A673 (cell line): ENCODE data around the gene RUNX2. TPM values are rescaled to one million over a fixed set of nuclear protein-coding genes. Genes with fewer than 3 reads are reported as not detected.

Source experiments
- BruUV-seq: library from RNA; stranded (reverse); fragments of 400-500 nt; replicated peaks from 2 replicates; lab custom pipeline; 2021; lab: Mats Ljungman, UMichigan
- CTCF ChIA-PET: fragments of 300-600 bp; sonication (Branson Sonifier 250); formaldehyde crosslinking; loops from one replicate; lab custom pipeline; 2022; ENCODE audit warnings: antibody characterized with exemption; lab: Charles Lee
- POLR2A ChIA-PET: fragments of 300-600 bp; sonication (Branson Sonifier 250); formaldehyde crosslinking; loops from one replicate; lab custom pipeline; 2022; ENCODE audit warnings: antibody characterized with exemption; ENCODE audit not compliant: low non-redundant PET; lab: Charles Lee
- DNase-seq: peaks from one replicate; pipeline ENCODE4 v3.0.0-alpha.2; 2015; ENCODE audit warnings: low spot score
- H3K27ac ChIP-seq: fragments of 200-600 bp; sonication (generic); 2 replicates; pipeline ENCODE4 v1.5.1; 2016; ENCODE audit warnings: mixed run types, low read depth, mild to moderate bottlenecking, mixed read lengths, antibody characterized with exemption, low read length; ENCODE audit not compliant: poor library complexity, severe bottlenecking
- H3K27me3 ChIP-seq: fragments of 200-600 bp; sonication (generic); replicated peaks from 2 replicates; pipeline ENCODE4 v1.6.1; 2017; ENCODE audit warnings: mixed run types, low read depth, mild to moderate bottlenecking, mixed read lengths, antibody characterized with exemption, low read length; ENCODE audit not compliant: insufficient read depth, poor library complexity
- H3K36me3 ChIP-seq: fragments of 200-600 bp; sonication (generic); 2 replicates; pipeline ENCODE4 v1.6.1; 2016; ENCODE audit warnings: mixed run types, mild to moderate bottlenecking, mixed read lengths, antibody characterized with exemption, low read length; ENCODE audit not compliant: insufficient read depth, poor library complexity, severe bottlenecking
- H3K4me1 ChIP-seq: fragments of 200-600 bp; sonication (generic); 2 replicates; pipeline ENCODE4 v1.6.1; 2017; ENCODE audit warnings: mixed run types, mild to moderate bottlenecking, mixed read lengths, antibody characterized with exemption, low read length; ENCODE audit not compliant: insufficient read depth, poor library complexity, severe bottlenecking
- H3K4me3 ChIP-seq: fragments of 200-600 bp; sonication (generic); 2 replicates; pipeline ENCODE4 v1.5.1; 2016; ENCODE audit warnings: low read depth, mixed run types, mild to moderate bottlenecking, mixed read lengths, low read length; ENCODE audit not compliant: poor library complexity, severe bottlenecking
- H3K9me3 ChIP-seq: fragments of 200-600 bp; sonication (generic); 2 replicates; pipeline ENCODE4 v1.6.1; 2016; ENCODE audit warnings: mixed run types, low read depth, mild to moderate bottlenecking, mixed read lengths, antibody characterized with exemption, low read length; ENCODE audit not compliant: poor library complexity, severe bottlenecking
- CTCF ChIP-seq: fragments of 300-800, 200-600 bp; sonication (generic); conservative IDR thresholded peaks from 2 replicates; pipeline ENCODE4 v1.5.1; 2017; ENCODE audit warnings: low read depth, mild to moderate bottlenecking, antibody characterized with exemption, low read length, moderate library complexity, mixed read lengths
- EZH2 ChIP-seq: fragments of 200-600 bp; sonication (generic); IDR thresholded peaks from 2 replicates; pipeline ENCODE4 v1.6.1; 2017; ENCODE audit warnings: borderline replicate concordance, low read depth, mild to moderate bottlenecking, mixed read lengths, antibody characterized with exemption, low read length; ENCODE audit not compliant: poor library complexity, severe bottlenecking
- intact Hi-C: fragments of 100-400 bp; cut with micrococcal nuclease; formaldehyde crosslinking; loops from one replicate; pipeline ENCODE4 v1.10.0; 2022; ENCODE audit not compliant: unreplicated experiment
- total RNA-seq: library from RNA; stranded (reverse); gene quantifications from 2 replicates; pipeline ENCODE4 v1.2.3, GENCODE V29; 2021

RUNX2 gene
- total RNA-seq, 1 experiment from 2014 or later, result 4.9 TPM

- H3K4me3 ChIP-seq, result no peak overlapping the region
- H3K27me3 ChIP-seq, result no peaks in the 10 kb centered on the region
- intact Hi-C loops, result loop anchor here (5.0 to 10.0 kb wide), 2 partner anchors 290 to 1237 kb away; no protein-coding TSS in a partner anchor
- H3K9me3 ChIP-seq, result no peaks in the 10 kb centered on the region
- DNase-seq, result no peak
- ChIA-PET POLR2A (interaction anchor here (0.7 kb wide), 1 partner anchor 479 kb away, joined by 3 read pairs; no protein-coding TSS in a partner anchor), CTCF (no interaction called here)
- H3K36me3 ChIP-seq, result no peaks in the 10 kb centered on the region
- no TSS peak for BruUV-seq
- no peak overlapping the region for H3K27ac ChIP-seq
- H3K4me1 ChIP-seq, result peaks cover 5% of the 10 kb centered on the region
- TF ChIP-seq CTCF (no peak), EZH2 (no peak)
These were observed 383.9 kb downstream of the RUNX2 start for GRCh38 chr6:45712076-45712475.

GRCh38 chr6:45712786-45713185 is 384.7 kb downstream of the RUNX2 start:
- no peak overlapping the region for H3K27ac ChIP-seq
- H3K4me1 ChIP-seq, result peaks cover 5% of the 10 kb centered on the region
- intact Hi-C loops, result loop anchor here (5.0 to 10.0 kb wide), 2 partner anchors 290 to 1238 kb away; no protein-coding TSS in a partner anchor
- ChIA-PET CTCF (no interaction called here), POLR2A (no interaction called here)
- no TSS peak for BruUV-seq
- H3K9me3 ChIP-seq, result no peaks in the 10 kb centered on the region
- no peaks in the 10 kb centered on the region for H3K36me3 ChIP-seq
- H3K4me3 ChIP-seq, result no peak overlapping the region
- TF ChIP-seq EZH2, result no peak
- TF ChIP-seq CTCF, result no peak
- H3K27me3 ChIP-seq, result no peaks in the 10 kb centered on the region
- DNase-seq, result no peak

Other genes starting within 250 kb of the RUNX2 start
- 10.8 and 14.2 TPM in 2 replicates for gene SUPT3H, start 49.6 kb downstream of the RUNX2 start, total RNA-seq